OCI-LY7 (cell line): ENCODE results near the gene NUDT3. TPM values are rescaled to one million over a fixed set of nuclear protein-coding genes. Genes with fewer than 3 reads are reported as not detected.

Experiments used
- BruUV-seq: library from RNA; stranded (reverse); fragments of 400-500 nt; replicated peaks from 2 replicates; lab custom pipeline; 2021; lab: Mats Ljungman, UMichigan
- CTCF ChIA-PET: fragments of 300-600 bp; sonication (Branson Sonifier 250); formaldehyde crosslinking; loops from one replicate; lab custom pipeline; 2022; ENCODE audit warnings: antibody characterized with exemption; ENCODE audit not compliant: unreplicated experiment; lab: Charles Lee
- POLR2A ChIA-PET: fragments of 300-600 bp; sonication (Branson Sonifier 250); formaldehyde crosslinking; loops from one replicate; lab custom pipeline; 2022; ENCODE audit warnings: antibody characterized with exemption; lab: Charles Lee
- DNase-seq: peaks from one replicate; pipeline ENCODE4 v3.0.0-alpha.2; 2015; ENCODE audit warnings: low spot score
- H2AFZ ChIP-seq: fragments of 200-600 bp; sonication (generic), shearing (Covaris generic); 2 replicates; pipeline ENCODE4 v1.6.1; 2014; ENCODE audit warnings: mild to moderate bottlenecking, antibody characterized with exemption, low read length, moderate library complexity
- H3K27ac ChIP-seq: fragments of 200-600 bp; sonication (generic); 2 replicates; pipeline ENCODE4 v1.5.1; 2014; ENCODE audit warnings: mixed run types, low read depth, mild to moderate bottlenecking, moderate library complexity, low read length, inconsistent platforms; ENCODE audit not compliant: poor library complexity, severe bottlenecking
- H3K36me3 ChIP-seq: fragments of 200-600 bp; sonication (generic); 2 replicates; pipeline ENCODE4 v1.6.1; 2014; ENCODE audit warnings: mild to moderate bottlenecking, antibody characterized with exemption, low read length, moderate library complexity, mixed read lengths; ENCODE audit not compliant: insufficient read depth
- H3K4me1 ChIP-seq: fragments of 200-600 bp; sonication (generic); 2 replicates; pipeline ENCODE4 v1.5.1; 2014; ENCODE audit warnings: mild to moderate bottlenecking, low read length; ENCODE audit not compliant: insufficient read depth, poor library complexity, severe bottlenecking
- H3K4me2 ChIP-seq: fragments of 200-600 bp; sonication (generic); 2 replicates; pipeline ENCODE4 v1.6.1; 2014; ENCODE audit warnings: mild to moderate bottlenecking, low read length
- H3K4me3 ChIP-seq: fragments of 200-600 bp; sonication (generic); 2 replicates; pipeline ENCODE4 v1.5.1; 2014; ENCODE audit warnings: mild to moderate bottlenecking, low read depth, low read length; ENCODE audit not compliant: poor library complexity, severe bottlenecking
- H3K79me2 ChIP-seq: fragments of 200-600 bp; sonication (generic); 2 replicates; pipeline ENCODE4 v1.6.1; 2016; ENCODE audit warnings: low read depth, mild to moderate bottlenecking, low read length, moderate library complexity, mixed read lengths; ENCODE audit not compliant: insufficient read depth
- H3K9me2 ChIP-seq: fragments of 200-600 bp; sonication (generic); 2 replicates; pipeline ENCODE4 v1.6.1; 2016; ENCODE audit warnings: mild to moderate bottlenecking, low read length, mixed read lengths; ENCODE audit not compliant: insufficient read depth
- H3K9me3 ChIP-seq: fragments of 200-600 bp; sonication (generic); 2 replicates; pipeline ENCODE4 v1.6.1; 2014; ENCODE audit warnings: mild to moderate bottlenecking, mixed run types, low read length, mixed read lengths
- H4K20me1 ChIP-seq: fragments of 200-600 bp; sonication (generic); 2 replicates; pipeline ENCODE4 v1.6.1; 2014; ENCODE audit warnings: mild to moderate bottlenecking, antibody characterized with exemption, low read length, moderate library complexity, mixed read lengths; ENCODE audit not compliant: insufficient read depth
- CTCF ChIP-seq: fragments of 200-600 bp; sonication (generic); conservative IDR thresholded peaks from 2 replicates; pipeline ENCODE4 v1.5.1; 2014; ENCODE audit warnings: mild to moderate bottlenecking, antibody characterized with exemption, low read length, moderate library complexity, mixed read lengths
- EZH2phosphoT487 ChIP-seq: fragments of 200-600 bp; sonication (generic); IDR thresholded peaks from 2 replicates; pipeline ENCODE4 v1.6.1; 2018; ENCODE audit warnings: low read depth, borderline replicate concordance, mild to moderate bottlenecking, mixed run types, antibody characterized with exemption, low read length, moderate library complexity, mixed read lengths
- intact Hi-C: fragments of 100-400 bp; cut with micrococcal nuclease; formaldehyde crosslinking; loops from one replicate; pipeline ENCODE4 v1.10.0; 2022; ENCODE audit not compliant: unreplicated experiment
- total RNA-seq, 2 experiments: library from RNA; depleted of rRNA in 1 of 2; stranded (reverse); fragments of >200 nt in 1 of 2; shearing (Covaris generic) in 1 of 2; gene quantifications; 2 replicates each; pipeline ENCODE4 v1.2.3, GENCODE V29; 2014 to 2022

Gene NUDT3
- total RNA-seq, 2 experiments from 2014 or later, result 30.7 to 43.0 TPM

- Histone ChIP-seq H3K9me2 (no peaks in the 10 kb centered on the region), H2AFZ (no peak overlapping the region), H3K36me3 (peaks cover 29% of the 10 kb centered on the region), H3K4me1 (peaks cover 41% of the 10 kb centered on the region), H3K4me2 (no peak overlapping the region), H4K20me1 (0 out of 2 replicates have a peak, but pooled peaks cover 4% of the 10 kb centered on the region), H3K27ac (no peak overlapping the region), H3K4me3 (no peak overlapping the region), H3K79me2 (peaks cover 10% of the 10 kb centered on the region; the same call in 1 of the 2 replicates), H3K9me3 (no peaks in the 10 kb centered on the region)
- CTCF ChIA-PET, result no interaction called here
- intact Hi-C loops, result no loop called here
- DNase-seq, result no peak
- TF ChIP-seq CTCF, result no peak
- no peak for TF ChIP-seq EZH2phosphoT487
- POLR2A ChIA-PET, result interaction anchor here (1.0 kb wide), 1 partner anchor 16 kb away, joined by 5 read pairs; no protein-coding TSS in a partner anchor
- BruUV-seq, result no TSS peak
Observed at GRCh38 chr6:34334796-34335416, 57.6 kb downstream of the NUDT3 start.

GRCh38 chr6:34333858-34334257 lies 58.6 kb downstream of the NUDT3 start:
- H4K20me1 ChIP-seq, result 0 out of 2 replicates have a peak, but pooled peaks cover 4% of the 10 kb centered on the region
- no peak overlapping the region for H3K27ac ChIP-seq
- ChIA-PET CTCF (no interaction called here), POLR2A (interaction anchor here (1.0 to 1.5 kb wide), 3 partner anchors 13 to 16 kb away, joined by 4 to 5 read pairs (median 4); no protein-coding TSS in a partner anchor)
- TF ChIP-seq EZH2phosphoT487 (no peak), CTCF (no peak)
- peaks cover 22% of the 10 kb centered on the region for H3K36me3 ChIP-seq
- H3K4me3 ChIP-seq, result no peak overlapping the region
- no peaks in the 10 kb centered on the region for H3K9me2 ChIP-seq
- peaks cover 10% of the 10 kb centered on the region; the same call in 1 of the 2 replicates for H3K79me2 ChIP-seq
- no peak for DNase-seq
- no TSS peak for BruUV-seq
- no peaks in the 10 kb centered on the region for H3K9me3 ChIP-seq
- H2AFZ ChIP-seq, result no peak overlapping the region
- intact Hi-C loops, result no loop called here
- H3K4me2 ChIP-seq, result peak overlapping the region; percentile 57; the same call in 1 of the 2 replicates
- H3K4me1 ChIP-seq, result peaks cover 41% of the 10 kb centered on the region
